NCI-H1092 (cell line): ENCODE measurements around the gene KIRREL2.
"Not testable (repeated sequence)": the region's sequence is repeated elsewhere in the genome, so short reads cannot be mapped to it uniquely, and the experiment has no call there.

Source experiments
- DNase-seq: peaks from one replicate; lab custom pipeline; 2025; lab: John Stamatoyannopoulos, UW

Gene KIRREL2

DNA sequence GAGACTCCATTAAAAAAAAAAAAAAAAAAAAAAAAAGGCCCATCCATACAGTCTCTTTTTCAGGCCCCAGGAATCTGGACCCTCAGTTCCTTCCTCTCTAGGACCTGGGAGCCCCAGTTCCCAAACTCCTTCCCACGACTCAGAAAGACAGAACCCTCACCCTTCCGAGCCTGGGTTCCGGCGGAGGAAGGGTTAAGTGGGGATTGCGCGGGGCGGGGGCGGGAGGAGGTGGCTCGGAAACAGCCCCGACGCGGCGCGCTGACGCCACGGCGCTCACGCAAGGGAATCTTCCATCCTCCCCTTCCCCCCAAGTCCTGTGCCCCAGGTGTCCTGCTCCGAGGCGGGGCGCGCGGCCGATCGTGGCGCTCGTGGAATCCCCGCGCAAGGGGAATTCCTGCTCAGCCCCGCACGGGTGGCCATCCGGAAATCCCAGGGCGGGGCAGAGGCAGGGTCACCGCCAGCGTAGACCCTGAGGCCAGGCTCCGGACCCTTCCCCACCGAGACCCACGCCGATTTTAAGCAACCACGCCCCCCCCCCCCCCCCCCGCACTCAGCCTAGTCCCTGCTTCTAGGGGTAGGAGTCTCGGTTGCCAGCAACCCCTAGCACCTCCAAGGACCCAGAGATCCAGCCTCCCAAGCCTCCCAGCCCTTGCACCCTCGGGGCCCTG is 43.0 kb downstream of the KIRREL2 start:
- DNase-seq = no peak

DNA sequence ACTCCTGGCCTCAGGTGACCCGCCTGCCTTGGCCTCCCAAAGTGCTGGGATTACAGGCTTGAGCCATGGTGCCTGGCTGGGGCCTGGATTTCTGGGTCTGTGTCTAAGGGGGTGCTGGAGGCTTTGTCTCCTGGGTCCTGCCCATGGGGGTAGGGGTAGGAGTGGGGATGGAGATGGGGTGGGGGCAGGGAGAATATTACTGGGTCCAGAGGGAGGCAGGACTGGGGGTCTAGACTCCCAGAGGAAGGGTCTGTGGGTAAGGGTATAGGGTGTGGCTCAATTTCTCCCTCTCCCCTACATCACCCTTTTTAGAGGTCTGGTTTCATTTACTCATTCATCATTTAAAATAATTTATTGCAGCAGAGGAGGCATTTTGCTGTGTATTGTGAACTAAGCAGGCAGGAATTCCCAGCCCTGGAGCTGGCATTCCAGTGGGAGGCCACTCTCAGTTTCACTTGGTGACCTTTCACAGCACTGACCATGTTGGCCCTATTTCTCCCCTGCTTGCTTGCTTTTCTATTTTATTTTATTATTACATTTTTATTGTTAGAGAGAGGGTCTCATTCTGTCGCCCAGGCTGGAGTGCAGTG is 44.4 kb downstream of the KIRREL2 start:
- no peak for DNase-seq

DNA sequence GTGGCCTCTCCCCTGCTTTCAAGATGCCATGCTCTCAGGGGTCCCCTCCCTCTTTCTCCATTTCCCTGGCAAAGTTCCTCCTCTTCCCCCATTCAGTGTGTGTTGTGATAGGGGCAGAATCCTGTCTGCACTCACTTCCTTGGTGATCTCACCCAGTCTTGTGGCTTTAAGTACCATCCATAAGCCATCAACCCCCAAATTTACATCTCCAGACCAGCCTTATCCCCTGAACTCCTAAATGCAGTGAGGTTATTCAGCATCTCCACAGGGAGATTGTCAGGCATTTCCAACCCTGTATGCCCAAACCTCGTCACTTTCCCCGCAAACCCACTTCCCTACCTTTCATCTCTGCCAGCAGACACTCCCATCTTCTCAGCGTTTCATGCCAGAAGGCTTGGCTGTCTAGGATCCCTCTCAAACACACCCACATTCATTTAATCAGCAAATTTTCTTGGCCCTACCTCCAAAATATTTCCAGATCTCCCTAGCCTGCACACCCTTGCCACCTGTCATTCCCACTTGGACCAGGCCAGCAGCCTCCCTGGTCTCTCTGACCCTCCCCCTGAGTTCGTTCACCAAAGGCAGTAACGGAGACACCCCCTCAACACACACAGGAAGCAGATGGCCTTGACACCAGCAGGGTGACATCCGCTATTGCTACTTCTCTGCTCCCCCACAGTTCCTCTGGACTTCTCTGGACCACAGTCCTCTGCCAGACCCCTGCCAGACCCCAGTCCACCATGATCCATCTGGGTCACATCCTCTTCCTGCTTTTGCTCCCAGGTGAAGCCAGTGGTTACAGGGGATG is 45.3 kb downstream of the KIRREL2 start, which contains the start of gene HCST:
TSS of gene HCST (plus strand) at position 676 of the 808 bp plus-strand sequence. CDS start at position 741, 65 bp downstream.
- DNase-seq = no peak

DNA sequence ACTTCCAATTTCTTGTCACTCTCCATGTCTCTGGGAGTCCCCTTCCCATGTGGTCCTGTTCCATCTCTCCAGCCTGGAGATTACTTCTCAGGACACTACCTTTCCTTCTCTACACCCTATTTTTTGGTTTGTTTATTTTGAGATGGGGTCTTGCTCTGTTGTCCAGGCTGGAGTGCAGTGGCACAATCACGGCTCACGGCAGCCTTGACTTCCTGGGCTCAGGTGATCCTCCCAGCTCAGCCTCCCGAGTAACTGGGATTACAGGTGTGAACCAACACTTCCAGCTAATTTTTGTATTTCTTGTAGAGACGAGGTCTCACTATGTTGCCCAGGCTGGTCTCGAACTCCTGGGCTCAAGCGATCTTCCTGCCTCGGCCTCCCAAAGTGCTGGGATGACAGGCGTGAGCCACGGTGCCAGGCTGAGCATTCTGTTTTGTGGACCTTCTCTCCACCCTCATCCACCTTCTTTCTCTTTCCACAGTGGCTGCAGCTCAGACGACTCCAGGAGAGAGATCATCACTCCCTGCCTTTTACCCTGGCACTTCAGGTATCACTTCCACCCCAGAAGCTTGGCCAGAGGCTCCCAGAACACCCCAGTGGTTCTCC is 46.3 kb downstream of the KIRREL2 start:
- DNase-seq = no peak

GRCh38 chr19:35903550-35904179 is 47.0 kb downstream of the KIRREL2 start:
- no peak for DNase-seq

DNA sequence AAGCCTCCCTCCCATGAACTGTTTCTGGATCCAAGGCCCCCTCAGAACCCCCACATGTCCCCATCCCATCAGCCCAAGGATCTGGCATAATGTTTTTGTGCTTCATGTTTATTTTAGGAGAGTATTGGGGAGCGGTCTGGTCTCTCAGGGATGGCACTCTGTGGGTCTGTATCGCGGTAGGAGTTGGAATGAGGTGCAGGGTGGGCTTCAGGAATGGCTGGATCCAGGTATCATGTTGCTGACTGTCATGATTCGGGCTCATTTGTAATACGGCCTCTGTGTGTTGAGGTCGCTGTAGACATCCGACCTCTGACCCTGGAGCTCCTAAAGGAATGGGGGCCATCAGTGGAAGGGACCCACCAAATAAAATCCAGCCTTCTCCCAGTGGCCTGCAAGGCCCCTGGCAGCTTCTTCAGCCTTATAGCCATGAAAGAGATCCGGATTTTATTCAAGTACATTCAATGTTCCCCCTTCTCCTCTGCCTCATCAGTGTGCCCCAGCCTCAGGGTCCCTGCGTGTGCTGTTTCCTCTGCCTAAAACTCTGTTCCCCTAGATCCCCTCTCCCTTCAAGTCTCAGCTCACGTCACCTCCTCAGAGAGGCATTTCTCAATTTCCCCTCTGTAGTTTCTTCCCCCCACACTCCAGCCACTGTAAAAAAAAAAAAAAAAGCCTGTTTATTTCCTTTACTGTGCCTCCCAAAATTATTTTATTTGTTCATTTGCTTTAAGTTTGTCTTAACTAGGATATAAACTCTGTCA is 47.8 kb downstream of the KIRREL2 start:
- DNase-seq = no peak

DNA sequence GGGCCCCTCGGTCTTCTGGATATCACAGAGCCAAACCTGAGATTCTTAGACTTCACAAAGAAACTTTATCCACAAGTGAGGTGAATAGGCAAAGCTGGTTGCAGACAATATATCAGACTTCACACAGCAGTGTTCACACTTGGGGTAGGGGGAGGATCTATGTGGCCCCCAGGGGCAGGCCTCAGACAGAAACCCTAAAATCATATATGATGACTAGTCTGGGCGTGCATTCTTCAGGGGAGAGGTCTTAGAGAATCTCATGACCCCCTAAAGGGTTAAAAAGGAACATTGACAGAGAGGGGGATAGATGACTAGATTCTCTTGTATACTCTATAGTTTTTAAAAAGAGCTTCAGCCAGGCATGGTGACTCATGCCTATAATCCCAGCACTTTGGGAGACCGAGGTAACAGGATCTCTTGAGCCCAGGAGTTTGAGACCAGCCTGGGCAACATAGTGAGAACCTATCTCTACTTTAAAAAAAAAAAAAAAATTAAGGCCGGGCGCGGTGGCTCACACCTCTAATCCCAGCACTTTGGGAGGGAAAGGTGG is 48.5 kb downstream of the KIRREL2 start:
- DNase-seq = no peak

GRCh38 chr19:35907377-35907745 is 50.6 kb downstream of the KIRREL2 start:
- DNase-seq = no peak

DNA sequence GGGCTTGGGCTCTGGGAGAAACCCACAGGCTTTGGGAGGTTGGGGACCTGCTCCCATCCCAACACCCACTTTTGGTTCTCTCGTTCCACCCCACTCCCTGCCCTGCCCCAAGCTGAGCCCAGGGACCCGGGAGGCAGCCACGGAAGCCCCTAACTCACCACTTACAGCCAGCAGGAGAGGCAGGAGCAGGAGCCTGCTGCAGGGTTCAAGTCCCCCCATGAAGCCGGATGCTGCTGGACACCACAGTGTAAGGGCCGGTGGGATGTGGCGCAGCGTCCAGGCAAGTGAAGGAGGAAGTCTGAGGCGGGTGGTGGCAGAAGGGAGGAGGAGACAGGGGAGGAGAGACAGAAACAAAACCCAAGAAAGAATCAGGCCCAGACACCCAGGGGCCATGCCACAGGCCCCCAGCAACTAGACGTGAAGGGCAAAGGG is 51.3 kb downstream of the KIRREL2 start, which contains the start of gene TYROBP:
TSS of gene TYROBP (minus strand) at position 286 of the 432 bp plus-strand sequence. CDS start at position 219, 67 bp downstream.
- no peak for DNase-seq

DNA sequence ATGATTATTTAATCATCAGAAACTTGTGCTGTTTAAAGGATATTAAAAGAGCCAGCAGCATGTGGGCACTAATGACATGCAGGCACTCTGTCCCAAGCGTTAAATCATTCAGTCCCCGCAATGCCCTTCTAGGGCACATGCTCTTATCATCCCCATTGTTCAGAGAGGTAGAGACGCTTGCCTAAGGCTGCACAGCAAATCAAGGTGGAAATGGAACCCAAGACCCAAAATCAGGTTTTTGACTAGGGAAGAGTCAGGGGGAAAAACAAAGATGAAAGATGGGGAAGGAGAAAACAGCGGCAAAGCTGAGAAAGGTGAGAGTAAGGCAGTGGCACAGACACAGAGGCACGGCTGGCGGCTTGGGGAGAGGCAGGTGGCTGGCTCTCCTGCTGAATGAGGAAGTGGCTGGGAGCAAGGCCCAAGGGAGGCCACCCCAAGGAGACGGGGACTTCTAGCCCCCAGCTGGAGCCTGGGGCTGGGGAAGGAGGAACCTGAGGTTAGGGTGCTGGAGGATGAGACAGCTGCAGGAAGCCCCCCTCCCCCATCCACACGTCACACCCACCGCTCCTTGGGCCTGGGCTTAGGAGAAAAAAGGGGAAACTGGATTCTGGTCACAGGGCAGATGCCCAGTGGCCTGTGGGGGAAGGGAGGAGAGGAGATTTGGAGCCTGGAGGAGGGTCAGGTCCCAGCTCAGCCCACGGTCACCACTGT is 52.4 kb downstream of the KIRREL2 start:
- DNase-seq = no peak

GRCh38 chr19:35909684-35910035 is 52.9 kb downstream of the KIRREL2 start:
- DNase-seq = no peak

DNA sequence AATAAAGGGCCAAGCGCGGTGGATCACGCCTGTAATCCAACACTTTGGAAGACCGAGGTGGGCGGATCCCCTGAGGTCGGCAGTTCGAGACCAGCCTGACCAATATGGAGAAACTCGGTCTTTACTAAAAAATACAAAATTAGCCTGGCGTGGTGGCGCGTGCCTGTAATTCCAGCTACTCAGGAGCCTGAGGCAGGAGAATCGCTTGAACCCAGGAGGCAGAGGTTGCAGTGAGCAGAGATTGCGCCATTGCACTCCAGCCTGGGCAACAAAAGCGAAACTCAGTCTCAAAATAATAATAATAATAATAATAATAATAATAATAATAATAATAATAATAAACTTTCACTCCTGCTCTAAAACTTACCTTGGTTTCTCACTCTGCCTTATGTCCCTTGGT is 53.6 kb downstream of the KIRREL2 start:
- DNase-seq = not testable (repeated sequence)

GRCh38 chr19:35911173-35911572 is 54.5 kb downstream of the KIRREL2 start:
- no peak for DNase-seq

GRCh38 chr19:35911790-35912189 is 55.1 kb downstream of the KIRREL2 start:
- DNase-seq = no peak

DNA sequence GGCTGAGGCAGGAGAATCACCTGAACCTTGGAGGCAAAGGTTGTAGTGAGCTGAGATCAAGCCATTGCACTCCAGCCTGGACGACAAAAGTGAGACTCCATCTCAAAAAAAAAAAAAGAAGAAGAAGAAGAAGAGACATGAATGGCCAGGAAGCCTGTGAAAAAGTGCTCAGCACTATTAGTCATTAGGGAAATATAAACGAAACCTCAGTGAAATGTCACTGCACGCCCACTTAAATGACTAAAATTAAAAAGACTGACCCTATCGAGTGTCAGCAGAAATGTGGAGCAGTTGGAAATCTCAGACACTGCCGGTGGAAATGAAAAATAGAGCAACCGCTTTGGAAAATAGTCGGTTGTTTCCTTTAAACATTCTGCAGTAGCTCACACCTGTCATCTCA is 56.9 kb downstream of the KIRREL2 start:
- DNase-seq = no peak

DNA sequence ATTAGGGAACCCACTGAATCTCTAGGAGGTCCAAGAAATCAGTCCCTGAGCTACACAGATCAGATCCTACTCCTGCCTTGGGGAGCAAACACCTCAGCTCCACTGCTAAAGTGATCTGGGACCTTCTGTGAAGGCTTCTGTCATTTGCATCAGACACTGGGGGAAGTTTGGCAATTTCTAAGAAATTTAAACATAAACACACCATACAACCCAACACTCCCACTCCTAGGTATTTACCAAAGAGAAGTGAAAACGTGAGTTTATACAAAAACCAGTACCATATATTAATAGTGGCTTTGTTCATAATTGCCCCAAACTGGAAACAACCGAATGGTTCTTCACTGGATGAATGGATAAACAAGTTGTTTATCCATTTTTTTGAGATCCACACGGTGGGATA is 58.7 kb downstream of the KIRREL2 start:
- no peak for DNase-seq
